Ectodermal cell (in vitro differentiated cells): ENCODE measurements around the gene LAD1.

Experiments
- H3K27ac ChIP-seq: 2 replicates; pipeline ENCODE4 v1.7.0; 2013; ENCODE audit warnings: mild to moderate bottlenecking, low read depth, low read length; ENCODE audit not compliant: insufficient read depth, poor library complexity, severe bottlenecking
- H3K27me3 ChIP-seq: 2 replicates; pipeline ENCODE4 v1.7.0; 2013; ENCODE audit warnings: mild to moderate bottlenecking, low read length; ENCODE audit not compliant: insufficient read depth, control insufficient read depth, poor library complexity, severe bottlenecking
- H3K36me3 ChIP-seq: one replicate; pipeline ENCODE4 v1.7.0; 2013; ENCODE audit warnings: low read length; ENCODE audit not compliant: control insufficient read depth, insufficient read depth
- H3K4me1 ChIP-seq: one replicate; pipeline ENCODE4 v1.7.0; 2013; ENCODE audit warnings: low read length; ENCODE audit not compliant: control insufficient read depth, insufficient read depth
- H3K4me3 ChIP-seq: 2 replicates; pipeline ENCODE4 v1.7.0; 2013; ENCODE audit warnings: low read depth, low read length, control low read depth; ENCODE audit not compliant: insufficient read depth
- H3K9me3 ChIP-seq: 2 replicates; pipeline ENCODE4 v1.7.0; 2013; ENCODE audit warnings: mild to moderate bottlenecking, low read length, moderate library complexity; ENCODE audit not compliant: control insufficient read depth
- WGBS, 2 experiments: methylation state at CpG; one replicate each; pipeline ENCODE4 v1.1.7; 2013; ENCODE audit warnings: missing lambda C conversion rate in 2 of 2; 5-methylcytosine and 5-hydroxymethylcytosine counted together

LAD1 gene

DNA sequence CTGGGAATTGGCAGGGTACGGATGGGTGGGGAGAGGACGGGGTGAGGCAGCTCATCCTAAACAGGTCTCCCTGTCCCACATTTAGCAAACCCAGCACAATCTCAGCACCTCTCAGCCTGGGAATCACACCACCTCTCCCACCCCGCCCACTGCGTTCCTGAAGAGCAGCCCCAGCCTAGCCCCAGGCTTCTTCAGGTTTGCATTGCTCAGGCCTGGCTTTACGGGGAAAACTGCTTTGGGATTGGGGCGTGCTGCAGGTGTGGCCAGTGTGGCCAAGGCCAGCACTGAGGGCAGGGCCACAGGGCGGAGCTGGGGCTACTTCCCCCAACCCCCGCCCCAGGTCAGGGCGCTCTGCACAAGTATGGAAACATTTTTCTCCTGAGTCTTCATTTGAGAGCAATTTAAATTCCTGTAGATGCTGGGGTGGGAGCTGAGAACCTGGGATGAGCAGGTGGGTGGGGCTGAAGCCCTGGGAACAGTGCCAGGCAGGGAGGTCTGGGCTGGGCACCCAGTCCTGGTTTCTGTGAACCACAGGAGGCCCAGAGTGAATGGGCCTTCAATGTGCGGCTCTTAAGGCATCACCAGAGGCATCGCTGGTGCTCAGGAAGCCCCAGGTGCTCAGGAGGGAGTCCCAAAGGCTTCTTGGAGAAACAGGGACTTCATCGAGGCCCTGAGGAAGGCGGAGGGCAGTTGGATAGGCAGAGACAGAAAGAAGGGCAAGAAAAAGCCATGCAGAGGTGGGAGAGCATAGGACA, 45.8 kb downstream of the LAD1 start:
- 85 to 87% methylated on average over 13 of the region's 13 CpGs for WGBS, 2 experiments
- Histone ChIP-seq H3K36me3 (no peaks in the 10 kb centered on the region), H3K27me3 (no peaks in the 10 kb centered on the region), H3K27ac (no peak overlapping the region), H3K4me1 (no peaks in the 10 kb centered on the region), H3K9me3 (no peaks in the 10 kb centered on the region), H3K4me3 (no peak overlapping the region)

DNA sequence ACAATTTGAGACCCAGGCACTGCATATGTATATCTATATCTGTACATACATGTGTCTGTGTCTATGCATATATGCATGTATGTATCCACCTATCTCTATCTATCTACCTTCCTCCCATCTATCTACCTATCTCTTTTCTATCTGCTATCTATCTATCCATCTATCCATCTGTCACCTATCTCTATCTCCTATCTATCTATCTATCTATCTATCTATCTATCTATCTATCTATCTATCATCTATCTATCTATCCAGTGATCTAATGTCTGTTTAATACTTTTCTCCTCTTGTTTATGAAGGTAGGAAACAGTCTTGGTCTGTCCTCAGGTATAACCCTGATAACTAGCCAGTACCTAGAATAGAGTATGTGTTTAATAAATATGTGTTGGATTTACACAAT, 47.5 kb downstream of the LAD1 start:
- H3K4me3 ChIP-seq: no peak overlapping the region
- H3K27ac ChIP-seq: no peak overlapping the region
- peaks cover 4% of the 10 kb centered on the region for H3K4me1 ChIP-seq
- no peaks in the 10 kb centered on the region for H3K9me3 ChIP-seq
- no peaks in the 10 kb centered on the region for H3K27me3 ChIP-seq
- no peaks in the 10 kb centered on the region for H3K36me3 ChIP-seq

DNA sequence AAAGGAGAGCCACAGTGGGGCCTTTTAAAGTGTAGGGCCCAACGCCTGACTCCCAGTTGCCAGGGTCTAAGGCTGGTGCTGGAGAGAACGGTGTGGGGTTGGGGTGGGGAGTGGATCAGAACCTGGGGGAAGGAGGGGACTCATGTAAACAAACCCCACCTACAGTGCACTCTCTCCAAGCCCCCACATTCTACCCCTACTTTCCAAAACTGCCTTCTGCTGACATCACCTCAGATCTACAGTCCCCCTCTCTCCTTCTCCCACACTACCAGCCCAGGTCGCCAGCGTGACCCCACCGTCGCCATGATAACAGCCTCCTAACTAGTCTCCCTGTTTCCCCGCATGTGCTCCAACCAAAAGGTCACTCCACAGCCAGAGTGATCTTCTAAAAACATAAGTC, 48.2 kb downstream of the LAD1 start:
- Histone ChIP-seq H3K36me3 (no peaks in the 10 kb centered on the region), H3K4me1 (peaks cover 4% of the 10 kb centered on the region), H3K4me3 (no peak overlapping the region), H3K9me3 (no peaks in the 10 kb centered on the region), H3K27me3 (no peaks in the 10 kb centered on the region), H3K27ac (no peak overlapping the region)
- whole genome bisulfite sequencing, 2 experiments: 92 to 95% methylated on average over 6 to 7 of the region's 7 CpGs

DNA sequence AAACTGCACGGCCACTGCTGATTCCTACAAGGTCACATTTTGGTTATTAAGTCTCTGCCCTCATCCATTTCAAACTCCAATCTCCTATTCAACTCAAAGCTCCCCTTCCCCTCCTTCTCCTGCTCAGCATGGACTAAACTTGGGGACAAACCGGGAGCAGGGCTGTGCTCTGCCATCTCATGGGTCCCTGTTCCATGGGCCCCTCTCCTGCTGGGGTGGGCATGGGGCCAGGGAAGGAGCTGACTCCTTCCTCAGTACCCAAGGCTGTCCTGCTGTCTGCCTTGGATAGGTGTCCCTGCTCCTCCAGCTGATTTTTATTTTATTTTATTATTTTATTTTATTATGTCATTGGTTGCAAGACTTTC, 48.8 kb downstream of the LAD1 start:
- Histone ChIP-seq H3K27ac (no peak overlapping the region), H3K36me3 (no peaks in the 10 kb centered on the region), H3K4me1 (peaks cover 4% of the 10 kb centered on the region), H3K4me3 (no peak overlapping the region), H3K27me3 (no peaks in the 10 kb centered on the region), H3K9me3 (no peaks in the 10 kb centered on the region)
- WGBS, 2 experiments: 83 to 86% methylated on average over 2 of the region's 2 CpGs

- no peak overlapping the region for H3K4me3 ChIP-seq
- H3K36me3 ChIP-seq: no peaks in the 10 kb centered on the region
- H3K27me3 ChIP-seq: no peaks in the 10 kb centered on the region
- peaks cover 10% of the 10 kb centered on the region for H3K4me1 ChIP-seq
- H3K27ac ChIP-seq: no peak overlapping the region
- 83 to 87% methylated on average over 4 of the region's 4 CpGs for WGBS, 2 experiments
- H3K9me3 ChIP-seq: no peaks in the 10 kb centered on the region
These were observed 50.0 kb downstream of the LAD1 start for GRCh38 chr1:201349092-201349491.

DNA sequence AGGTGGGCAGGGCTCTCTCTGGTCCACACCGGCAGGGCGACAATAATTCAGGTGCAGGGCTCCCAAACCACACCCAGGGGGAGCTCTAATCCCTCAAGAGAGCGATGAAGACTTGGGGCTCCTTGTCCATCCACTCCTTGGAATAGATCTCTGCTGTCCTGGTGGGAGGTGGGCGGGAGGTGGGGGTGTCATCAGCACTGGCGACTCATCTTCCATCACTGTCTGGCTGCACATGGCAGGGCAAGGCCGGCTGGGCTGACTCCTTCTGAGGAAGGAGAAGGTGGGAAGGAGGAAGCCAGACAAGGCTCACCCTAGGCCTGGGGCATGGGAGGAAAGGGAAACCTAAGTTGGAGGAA, 50.9 kb downstream of the LAD1 start:
- 27 to 31% methylated on average over 6 of the region's 6 CpGs for WGBS, 2 experiments
- no peaks in the 10 kb centered on the region for H3K36me3 ChIP-seq
- H3K27me3 ChIP-seq: no peaks in the 10 kb centered on the region
- H3K9me3 ChIP-seq: no peaks in the 10 kb centered on the region
- H3K4me1 ChIP-seq: peaks cover 10% of the 10 kb centered on the region
- H3K27ac ChIP-seq: no peak overlapping the region
- H3K4me3 ChIP-seq: no peak overlapping the region

DNA sequence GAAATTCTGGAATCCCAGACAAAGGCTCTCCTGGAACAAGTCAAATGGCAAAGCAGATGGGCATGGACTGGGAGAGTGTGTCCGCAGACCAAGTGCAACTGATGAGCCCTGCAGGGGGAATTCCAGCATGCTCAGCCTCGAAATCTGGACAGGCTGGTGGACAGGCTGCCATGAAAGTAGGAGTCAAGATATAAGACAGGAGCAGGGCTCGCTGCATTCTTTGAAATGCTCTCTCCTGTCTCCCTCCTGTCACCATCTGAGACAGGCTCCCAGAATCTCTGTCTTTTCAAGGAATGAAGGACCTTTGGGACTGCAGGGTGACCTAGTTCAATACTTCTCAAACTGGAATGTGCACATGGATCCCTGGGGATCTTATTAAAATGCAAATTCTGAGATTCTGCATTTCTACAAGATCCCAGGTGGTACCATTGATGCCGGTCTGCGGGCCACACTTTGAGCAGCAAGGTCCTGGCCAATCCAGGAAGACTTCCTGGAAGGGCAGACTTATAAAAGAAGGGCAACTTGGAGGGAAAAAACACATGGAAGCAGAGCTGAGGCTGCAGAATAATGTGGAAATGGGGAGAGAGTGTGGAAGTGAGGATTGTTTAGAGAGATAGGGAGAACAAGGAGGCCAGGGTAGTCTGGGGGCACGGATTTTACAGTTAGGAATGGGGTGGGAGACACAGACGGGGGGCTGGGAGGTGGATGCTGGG, 51.5 kb downstream of the LAD1 start:
- H3K27ac ChIP-seq: no peak overlapping the region
- no peaks in the 10 kb centered on the region for H3K27me3 ChIP-seq
- H3K4me1 ChIP-seq: peaks cover 10% of the 10 kb centered on the region
- no peak overlapping the region for H3K4me3 ChIP-seq
- no peaks in the 10 kb centered on the region for H3K36me3 ChIP-seq
- WGBS, 2 experiments: 27 to 29% methylated on average over 7 of the region's 7 CpGs
- H3K9me3 ChIP-seq: no peaks in the 10 kb centered on the region

- Histone ChIP-seq H3K4me1 (peaks cover 10% of the 10 kb centered on the region), H3K36me3 (no peaks in the 10 kb centered on the region), H3K27ac (no peak overlapping the region), H3K9me3 (no peaks in the 10 kb centered on the region), H3K27me3 (no peaks in the 10 kb centered on the region), H3K4me3 (no peak overlapping the region)
- WGBS, 2 experiments: 31 to 38% methylated on average over 2 of the region's 2 CpGs
These were observed 52.1 kb downstream of the LAD1 start for GRCh38 chr1:201346987-201347386.

DNA sequence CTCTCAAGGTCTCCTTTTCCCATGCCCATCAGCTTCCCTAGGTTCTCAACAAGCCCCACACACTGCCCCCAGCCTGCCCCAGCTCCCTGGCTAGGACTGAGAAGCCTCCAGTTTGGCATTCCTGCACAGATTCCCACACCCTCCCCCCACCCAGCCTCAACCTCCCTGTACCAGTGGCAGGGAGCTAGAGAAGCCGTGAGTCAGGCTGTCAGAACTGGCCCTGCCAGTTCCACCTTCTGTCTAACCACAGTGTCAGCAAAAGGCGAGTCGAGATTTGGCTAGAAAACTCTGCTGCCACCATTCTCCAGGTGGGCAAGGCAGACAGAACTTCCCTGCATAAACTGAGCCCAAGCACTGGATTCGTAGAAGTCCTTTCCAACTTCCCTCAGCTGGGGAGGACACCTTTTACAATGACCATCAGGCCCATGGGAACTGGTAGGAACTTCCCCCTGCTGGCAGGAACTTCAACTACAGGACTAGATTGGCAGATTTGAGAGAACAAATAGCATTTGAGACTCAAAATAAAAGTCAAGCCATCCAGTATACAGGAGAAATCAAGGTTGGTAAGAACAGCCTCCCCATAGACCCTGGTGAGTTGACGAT, 52.7 kb downstream of the LAD1 start:
- H3K27me3 ChIP-seq: no peaks in the 10 kb centered on the region
- no peak overlapping the region for H3K27ac ChIP-seq
- H3K4me1 ChIP-seq: peaks cover 10% of the 10 kb centered on the region
- H3K9me3 ChIP-seq: no peaks in the 10 kb centered on the region
- no peak overlapping the region for H3K4me3 ChIP-seq
- no peaks in the 10 kb centered on the region for H3K36me3 ChIP-seq
- 68 to 73% methylated on average over 5 of the region's 5 CpGs for WGBS, 2 experiments

DNA sequence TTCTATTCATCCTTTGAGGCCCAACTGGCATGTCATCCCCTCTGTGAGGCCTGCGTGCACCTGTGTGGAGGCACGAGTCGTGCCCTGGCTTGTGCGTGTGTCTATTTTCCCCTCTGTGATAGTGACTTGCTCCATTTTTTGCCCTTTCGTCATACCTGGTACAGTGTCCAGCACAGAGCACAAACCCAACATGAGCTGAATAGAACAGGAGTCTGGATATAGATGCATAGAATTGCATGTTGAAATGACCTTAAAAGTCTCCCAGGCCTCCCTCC, 54.1 kb downstream of the LAD1 start:
- 94 to 95% methylated on average over 5 of the region's 5 CpGs for WGBS, 2 experiments
- peaks cover 10% of the 10 kb centered on the region for H3K4me1 ChIP-seq
- H3K36me3 ChIP-seq: no peaks in the 10 kb centered on the region
- H3K27me3 ChIP-seq: no peaks in the 10 kb centered on the region
- H3K4me3 ChIP-seq: no peak overlapping the region
- H3K27ac ChIP-seq: no peak overlapping the region
- no peaks in the 10 kb centered on the region for H3K9me3 ChIP-seq
